Muscle of leg (tissue), 11 donors: ENCODE data around the gene FARS2. TPM values are rescaled to one million over a fixed set of nuclear protein-coding genes. Genes with fewer than 3 reads are reported as not detected.
"Not testable (repeated sequence)": the region's sequence is repeated elsewhere in the genome, so short reads cannot be mapped to it uniquely, and the experiment has no call there.

Experiments used
- DNase-seq: peaks from one replicate; pipeline ENCODE4 v3.0.0; 2013
- H3K27ac ChIP-seq: one replicate; pipeline ENCODE4 v1.5.1; 2013; ENCODE audit warnings: mild to moderate bottlenecking, low read length, control low read depth
- H3K27me3 ChIP-seq: one replicate; pipeline ENCODE4 v1.6.1; 2013; ENCODE audit warnings: low read length; ENCODE audit not compliant: control insufficient read depth, insufficient read depth
- H3K36me3 ChIP-seq: one replicate; pipeline ENCODE4 v1.6.1; 2013; ENCODE audit warnings: low read length; ENCODE audit not compliant: control insufficient read depth, insufficient read depth
- H3K4me1 ChIP-seq: one replicate; pipeline ENCODE4 v1.6.1; 2013; ENCODE audit warnings: low read length; ENCODE audit not compliant: control insufficient read depth, insufficient read depth
- H3K4me3 ChIP-seq: one replicate; pipeline ENCODE4 v1.5.1; 2013; ENCODE audit warnings: low read length, control low read depth
- H3K9me3 ChIP-seq: replicated peaks from 2 replicates; pipeline ENCODE4 v1.6.1; 2013; ENCODE audit warnings: low read depth, low read length; ENCODE audit not compliant: control insufficient read depth
- WGBS: methylation state at CpG from one replicate; pipeline ENCODE4 v1.1.5; 2013; ENCODE audit warnings: missing lambda C conversion rate; ENCODE audit not compliant: insufficient coverage; 5-methylcytosine and 5-hydroxymethylcytosine counted together
- polyA plus RNA-seq, 8 donors: library from polyadenylated mRNA; unstranded; fragments of 120-200 nt; gene quantifications; one replicate each; pipeline versions ENCODE4 v1.2.1 to v1.2.3, GENCODE V29; 2013; ENCODE audit warnings: inconsistent platforms in 1 of 8, low replicate concordance in 1 of 8; ENCODE audit not compliant: insufficient read length in 8 of 8, insufficient read depth in 1 of 8
- total RNA-seq: library from RNA; stranded (reverse); fragments of 120-200 nt; gene quantifications from one replicate; pipeline ENCODE4 v1.2.4, GENCODE V29; 2013

FARS2 gene
- total and polyA plus RNA-seq, 9 donors = 9.7 to 16.9 (median 12.4) TPM

DNA sequence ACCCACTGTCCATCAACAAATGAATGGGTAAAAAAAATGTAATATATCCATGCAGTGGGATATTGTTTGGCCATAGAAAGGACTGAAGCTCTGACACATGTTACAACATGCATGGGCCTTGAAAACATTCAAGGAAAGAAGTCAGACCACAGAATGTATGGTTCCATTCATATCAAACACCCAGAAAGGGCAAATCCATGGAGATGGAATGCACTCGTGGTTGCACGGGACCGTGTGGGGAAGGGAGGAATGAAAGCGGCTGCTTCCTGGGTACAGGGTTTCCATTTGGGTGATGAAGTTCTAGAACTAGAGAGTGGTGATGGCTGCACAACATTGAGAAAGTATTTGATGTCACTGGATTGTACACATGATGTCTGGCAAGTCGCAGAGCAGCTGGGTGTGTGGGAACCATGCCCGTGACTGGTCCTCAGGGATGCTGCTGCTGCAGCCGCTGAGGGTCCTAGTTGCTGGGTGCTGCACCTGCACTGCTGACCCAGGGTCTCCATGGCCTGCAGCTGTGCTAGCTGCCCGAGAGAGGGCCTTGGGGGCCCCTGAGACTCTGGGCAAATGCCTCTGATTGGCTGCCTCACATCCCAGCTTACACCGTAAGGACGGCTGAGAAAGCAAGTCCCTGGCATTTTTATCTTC is 525.1 kb downstream of the FARS2 start:
- peaks cover 28% of the 10 kb centered on the region for H3K4me1 ChIP-seq
- WGBS = 54% methylated on average over 10 of the region's 10 CpGs
- H3K4me3 ChIP-seq = no peak overlapping the region
- no peaks in the 10 kb centered on the region for H3K36me3 ChIP-seq
- no peak overlapping the region for H3K27ac ChIP-seq
- H3K27me3 ChIP-seq = no peaks in the 10 kb centered on the region
- DNase-seq = no peak
- no peaks in the 10 kb centered on the region for H3K9me3 ChIP-seq

DNA sequence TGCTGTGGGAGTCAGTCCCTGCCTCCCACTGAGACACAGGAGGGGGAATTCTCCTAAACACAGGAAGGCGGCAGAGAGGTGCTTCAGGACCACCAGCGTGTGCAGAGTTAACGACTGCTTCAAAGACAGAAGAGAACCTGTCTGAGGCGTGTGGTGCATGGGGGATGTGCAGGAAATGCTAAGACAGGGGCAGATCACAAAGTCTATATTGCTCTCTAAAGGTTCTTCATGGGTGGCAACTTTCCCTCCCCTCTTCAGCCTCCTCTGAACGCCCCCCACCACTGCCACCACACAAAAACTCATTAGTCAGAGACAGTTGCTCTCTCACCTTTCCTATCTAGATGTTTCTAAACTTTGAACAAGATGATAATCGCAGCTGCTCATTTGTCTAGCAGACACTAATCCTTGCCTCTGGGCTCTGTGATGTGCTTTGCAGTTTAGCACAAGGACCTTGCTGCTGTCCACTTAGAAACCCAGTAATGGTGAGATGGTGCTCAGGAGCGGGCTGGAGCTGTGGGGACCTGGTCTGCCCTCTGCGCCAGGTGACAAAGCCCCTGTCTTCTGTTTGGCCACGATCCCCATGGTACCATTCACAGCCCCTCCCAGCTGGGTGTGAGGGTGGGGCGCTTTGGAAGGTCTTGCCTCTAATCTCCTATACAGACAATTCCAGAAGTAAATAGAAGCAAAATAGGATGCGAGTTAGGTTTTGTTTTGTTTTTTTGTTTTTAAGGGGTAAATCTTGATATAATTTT is 525.8 kb downstream of the FARS2 start:
- no peaks in the 10 kb centered on the region for H3K36me3 ChIP-seq
- H3K4me1 ChIP-seq = peaks cover 21% of the 10 kb centered on the region
- H3K9me3 ChIP-seq = no peaks in the 10 kb centered on the region
- H3K27ac ChIP-seq = no peak overlapping the region
- DNase-seq = no peak
- 36% methylated on average over 2 of the region's 11 CpGs for WGBS
- no peak overlapping the region for H3K4me3 ChIP-seq
- H3K27me3 ChIP-seq = no peaks in the 10 kb centered on the region

DNA sequence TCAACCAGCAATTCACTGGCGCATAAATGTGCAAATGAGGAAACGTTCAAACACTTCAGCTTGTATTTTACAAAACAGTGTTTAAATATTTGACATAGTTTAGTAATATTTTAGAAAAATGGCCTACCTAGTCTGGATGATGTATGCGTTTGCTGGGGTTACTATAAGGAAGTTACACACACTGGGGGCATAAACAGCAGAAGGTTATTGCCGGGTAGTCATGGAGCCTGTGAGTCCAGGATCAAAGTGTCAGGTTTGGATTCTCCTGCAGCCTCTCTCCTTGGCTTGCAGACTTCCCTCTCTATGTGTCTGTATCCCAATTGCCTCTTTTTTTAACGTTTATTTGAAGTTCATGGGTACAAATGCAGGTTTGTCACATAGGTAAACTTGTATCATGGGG is 528.1 kb downstream of the FARS2 start:
- not testable (repeated sequence) for H3K4me3 ChIP-seq, H3K4me1 ChIP-seq, H3K27me3 ChIP-seq, H3K9me3 ChIP-seq, H3K27ac ChIP-seq, DNase-seq, H3K36me3 ChIP-seq
- 84% methylated on average over 2 of the region's 5 CpGs for WGBS

DNA sequence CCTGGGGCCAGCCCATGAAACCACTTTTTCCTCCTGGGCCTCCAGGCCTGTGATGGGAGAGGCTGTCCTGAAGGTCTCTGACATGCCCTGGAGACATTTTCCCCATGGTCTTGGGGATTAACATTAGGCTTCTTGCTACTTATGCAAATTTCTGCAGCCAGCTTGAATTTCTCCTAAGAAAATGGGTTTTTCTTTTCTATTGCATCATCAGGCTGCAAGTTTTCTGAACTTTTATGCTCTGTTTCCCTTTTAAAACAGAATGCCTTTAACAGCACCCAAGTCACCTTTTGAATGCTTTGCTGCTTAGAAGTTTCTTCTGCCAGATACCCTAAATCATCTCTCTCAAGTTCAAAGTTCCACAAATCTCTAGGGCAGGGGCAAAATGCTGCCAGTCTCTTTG is 535.2 kb downstream of the FARS2 start:
- not testable (repeated sequence) for H3K27me3 ChIP-seq, H3K9me3 ChIP-seq

DNA sequence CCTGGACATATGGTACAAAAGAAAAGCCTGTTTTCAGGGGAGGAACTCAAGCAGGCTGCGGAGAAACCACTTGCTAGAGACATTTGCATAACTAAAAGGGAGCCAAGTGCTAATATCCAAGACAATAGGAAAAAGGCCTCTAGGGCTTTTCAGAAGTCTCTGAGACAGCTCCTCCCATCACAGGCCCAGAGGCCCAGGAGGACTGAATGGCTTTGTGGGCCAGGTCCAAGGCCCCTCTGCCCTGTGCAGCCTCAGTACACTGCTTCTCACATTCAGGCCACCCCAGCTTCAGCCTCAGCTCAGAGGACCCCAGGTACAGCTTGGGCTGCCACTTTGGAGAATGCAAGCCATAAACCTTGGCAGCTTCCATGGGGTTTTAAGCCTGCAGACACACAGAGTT is 545.1 kb downstream of the FARS2 start:
- not testable (repeated sequence) for H3K4me3 ChIP-seq, H3K4me1 ChIP-seq, H3K27ac ChIP-seq, DNase-seq, H3K27me3 ChIP-seq, H3K9me3 ChIP-seq, H3K36me3 ChIP-seq
- WGBS = no CpG with 5 or more reads among the region's 1 CpG

More for the DNA sequence above, 535.2 kb downstream of the FARS2 start:
- H3K4me3 ChIP-seq, DNase-seq, H3K36me3 ChIP-seq, H3K4me1 ChIP-seq, H3K27ac ChIP-seq: not testable (repeated sequence)

DNA sequence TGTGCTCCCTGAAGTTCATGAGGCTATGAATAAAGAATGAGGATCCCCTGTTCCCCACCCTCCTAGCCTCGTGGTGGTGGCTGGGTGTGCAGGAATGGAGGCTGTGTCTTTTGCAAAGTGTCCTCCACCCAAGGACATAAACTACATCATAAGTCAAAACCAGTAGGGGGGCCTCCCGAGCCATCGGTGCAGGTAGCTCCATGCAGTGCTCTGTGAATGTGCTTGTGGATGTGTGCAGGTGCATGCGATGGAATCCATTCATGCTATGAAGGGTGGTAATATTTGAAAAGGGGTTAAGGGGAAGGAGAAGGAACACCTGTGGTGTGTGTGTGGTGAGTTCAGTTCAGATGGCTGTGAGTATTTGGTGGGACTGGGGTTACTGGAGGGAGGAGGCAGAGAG is 548.1 kb downstream of the FARS2 start:
- Histone ChIP-seq H3K36me3 (no peaks in the 10 kb centered on the region), H3K27me3 (no peaks in the 10 kb centered on the region), H3K27ac (no peak overlapping the region), H3K4me3 (no peak overlapping the region), H3K4me1 (no peaks in the 10 kb centered on the region), H3K9me3 (peaks cover 6% of the 10 kb centered on the region)
- no peak for DNase-seq
- 88% methylated on average over 3 of the region's 4 CpGs for WGBS

DNA sequence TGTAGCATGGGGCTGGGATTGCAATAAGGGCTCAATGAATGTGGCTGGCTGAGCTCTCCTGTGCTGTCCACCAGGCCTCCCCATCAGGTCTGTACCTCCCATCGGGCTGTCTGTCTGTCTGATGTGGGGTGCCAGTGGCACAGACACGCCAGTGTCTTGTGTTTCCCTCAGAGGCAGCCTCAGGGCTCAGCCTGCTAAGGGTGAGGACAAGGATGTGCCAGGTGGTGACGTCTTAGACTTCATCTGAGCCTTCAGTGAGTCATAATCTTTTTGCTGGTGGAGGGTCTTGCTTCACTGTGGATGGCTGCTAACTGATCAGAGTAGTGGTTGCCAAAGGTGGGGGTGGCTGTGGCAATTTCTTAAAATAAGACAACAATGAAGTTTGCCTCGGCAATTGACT is 550.7 kb downstream of the FARS2 start:
- peaks cover 2% of the 10 kb centered on the region for H3K27me3 ChIP-seq
- H3K36me3 ChIP-seq = no peaks in the 10 kb centered on the region
- H3K4me3 ChIP-seq = no peak overlapping the region
- WGBS = 83% methylated on average over 3 of the region's 4 CpGs
- H3K27ac ChIP-seq = no peak overlapping the region
- DNase-seq = no peak
- H3K4me1 ChIP-seq = no peaks in the 10 kb centered on the region
- no peaks in the 10 kb centered on the region for H3K9me3 ChIP-seq

DNA sequence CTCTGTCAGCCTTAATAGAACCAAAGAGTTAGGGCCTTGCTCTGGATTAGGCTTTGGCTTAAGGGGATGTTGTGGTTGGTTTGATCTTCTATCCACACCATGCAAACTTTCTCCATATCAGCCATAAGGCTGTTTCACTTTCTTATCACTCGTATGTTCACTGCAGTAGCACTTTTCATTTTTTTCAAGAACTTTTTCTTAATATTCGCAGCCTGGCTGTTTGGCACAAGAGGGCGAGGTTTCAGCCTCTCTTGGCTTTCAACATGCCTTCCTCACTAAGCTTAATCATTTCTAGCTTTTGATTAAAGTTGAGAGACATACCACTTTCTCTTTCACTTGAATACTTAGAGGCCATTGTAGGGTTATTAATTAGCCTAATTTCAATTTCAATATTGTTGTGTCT is 552.3 kb downstream of the FARS2 start:
- Histone ChIP-seq H3K36me3 (no peaks in the 10 kb centered on the region), H3K4me1 (no peaks in the 10 kb centered on the region), H3K4me3 (no peak overlapping the region), H3K27ac (no peak overlapping the region), H3K9me3 (no peaks in the 10 kb centered on the region), H3K27me3 (peaks cover 2% of the 10 kb centered on the region)
- no peak for DNase-seq
- 82% methylated on average over 1 of the region's 3 CpGs for WGBS

DNA sequence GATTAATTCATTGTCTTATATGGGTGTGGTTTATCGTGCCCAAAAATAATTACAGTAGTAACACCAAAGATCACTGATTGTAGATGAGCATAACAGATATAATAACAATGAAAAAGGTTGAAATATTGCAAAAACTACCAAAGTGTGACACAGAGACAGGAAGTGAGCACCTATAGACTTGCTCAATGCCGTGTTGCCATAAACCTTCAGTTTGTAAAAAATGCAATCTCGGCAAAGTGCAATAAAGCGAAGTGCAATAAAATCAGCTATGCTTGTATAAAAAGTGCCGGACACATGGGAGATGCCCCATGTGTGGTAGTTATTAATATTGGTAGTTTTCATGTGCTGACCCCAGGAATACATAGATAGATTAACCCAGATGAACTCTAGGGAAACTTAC is 552.8 kb downstream of the FARS2 start:
- Histone ChIP-seq H3K4me3 (no peak overlapping the region), H3K9me3 (no peaks in the 10 kb centered on the region), H3K27ac (no peak overlapping the region), H3K4me1 (no peaks in the 10 kb centered on the region), H3K27me3 (peaks cover 2% of the 10 kb centered on the region), H3K36me3 (no peaks in the 10 kb centered on the region)
- DNase-seq = no peak
- WGBS = 100% methylated on average over 1 of the region's 5 CpGs

DNA sequence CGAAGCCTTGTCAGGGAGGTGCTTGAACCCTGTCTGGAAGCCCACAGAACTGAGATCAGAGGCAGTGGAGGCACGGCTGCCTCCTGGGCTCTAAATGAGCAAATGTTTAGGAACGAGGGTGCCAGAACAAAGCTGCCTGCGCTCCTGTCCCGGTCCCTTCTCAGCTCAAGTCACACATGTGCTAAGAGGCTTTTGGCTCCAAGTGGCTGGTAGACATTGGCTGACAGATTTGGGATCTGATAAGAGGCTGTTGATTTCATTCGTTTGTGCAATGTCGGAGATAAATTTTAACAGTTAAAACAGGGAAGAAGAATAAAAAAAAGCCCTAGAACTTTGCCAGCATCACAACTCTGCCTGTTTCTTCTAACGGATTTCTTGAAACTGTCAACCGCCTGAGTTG is 553.6 kb downstream of the FARS2 start:
- H3K4me1 ChIP-seq = no peaks in the 10 kb centered on the region
- no peak for DNase-seq
- no peaks in the 10 kb centered on the region for H3K36me3 ChIP-seq
- no peak overlapping the region for H3K4me3 ChIP-seq
- 81% methylated on average over 8 of the region's 9 CpGs for WGBS
- H3K27ac ChIP-seq = no peak overlapping the region
- peaks cover 2% of the 10 kb centered on the region for H3K27me3 ChIP-seq
- no peaks in the 10 kb centered on the region for H3K9me3 ChIP-seq
